H9 (cell line): ENCODE measurements around the gene PTGER4. TPM values are rescaled to one million over a fixed set of nuclear protein-coding genes. Genes with fewer than 3 reads are reported as not detected.

Source experiments
- DNase-seq: peaks from one replicate; pipeline ENCODE4 v3.0.0-alpha.2; 2017
- H2AFZ ChIP-seq: one replicate; pipeline ENCODE4 v1.6.1; 2013; ENCODE audit warnings: mild to moderate bottlenecking, low read length, control low read depth, moderate library complexity
- H2AK5ac ChIP-seq: 2 replicates; pipeline ENCODE4 v1.6.1; 2013; ENCODE audit warnings: low read length, control low read depth, mixed read lengths; ENCODE audit not compliant: insufficient read length
- H2BK120ac ChIP-seq: one replicate; pipeline ENCODE4 v1.6.1; 2013; ENCODE audit warnings: low read depth, mild to moderate bottlenecking, low read length, control low read depth, inconsistent platforms; ENCODE audit not compliant: poor library complexity, severe bottlenecking
- H2BK12ac ChIP-seq: 2 replicates; pipeline ENCODE4 v1.6.1; 2013; ENCODE audit warnings: low read length, control low read depth, mixed read lengths, low read depth; ENCODE audit not compliant: insufficient read length
- H2BK15ac ChIP-seq: 2 replicates; pipeline ENCODE4 v1.6.1; 2013; ENCODE audit warnings: low read depth, low read length, control low read depth
- H2BK20ac ChIP-seq: one replicate; pipeline ENCODE4 v1.6.1; 2013; ENCODE audit warnings: low read depth, mild to moderate bottlenecking, low read length, control low read depth, inconsistent platforms; ENCODE audit not compliant: poor library complexity, severe bottlenecking
- H2BK5ac ChIP-seq: 2 replicates; pipeline ENCODE4 v1.6.1; 2013; ENCODE audit warnings: low read length, control low read depth, mixed read lengths; ENCODE audit not compliant: insufficient read length
- H3K14ac ChIP-seq: 2 replicates; pipeline ENCODE4 v1.6.1; 2013; ENCODE audit warnings: low read length, control low read depth; ENCODE audit not compliant: insufficient read depth
- H3K18ac ChIP-seq: 2 replicates; pipeline ENCODE4 v1.6.1; 2013; ENCODE audit warnings: low read depth, mild to moderate bottlenecking, mixed read lengths, low read length, control low read depth; ENCODE audit not compliant: insufficient read length
- H3K23ac ChIP-seq: 2 replicates; pipeline ENCODE4 v1.6.1; 2013; ENCODE audit warnings: low read length, control low read depth, mixed read lengths, low read depth; ENCODE audit not compliant: insufficient read length
- H3K23me2 ChIP-seq: 2 replicates; pipeline ENCODE4 v1.6.1; 2013; ENCODE audit warnings: low read depth, mild to moderate bottlenecking, mixed read lengths, low read length, control low read depth; ENCODE audit not compliant: insufficient read length, poor library complexity, severe bottlenecking
- H3K27ac ChIP-seq: 2 replicates; pipeline ENCODE4 v1.5.1; 2013; ENCODE audit warnings: low read length, control low read depth, mixed read lengths, low read depth; ENCODE audit not compliant: insufficient read length
- H3K27me3 ChIP-seq: 2 replicates; pipeline ENCODE4 v1.6.1; 2013; ENCODE audit warnings: low read length, control low read depth, inconsistent platforms; ENCODE audit not compliant: insufficient read depth
- H3K4ac ChIP-seq: 2 replicates; pipeline ENCODE4 v1.6.1; 2013; ENCODE audit warnings: low read depth, mild to moderate bottlenecking, control low read depth, inconsistent platforms, low read length, moderate library complexity
- H3K4me1 ChIP-seq: 2 replicates; pipeline ENCODE4 v1.6.1; 2013; ENCODE audit warnings: low read length, control low read depth, inconsistent platforms; ENCODE audit not compliant: insufficient read depth
- H3K4me2 ChIP-seq: 2 replicates; pipeline ENCODE4 v1.6.1; 2013; ENCODE audit warnings: low read length, control low read depth, mixed read lengths; ENCODE audit not compliant: insufficient read length, insufficient read depth
- H3K56ac ChIP-seq: 2 replicates; pipeline ENCODE4 v1.6.1; 2013; ENCODE audit warnings: low read depth, mild to moderate bottlenecking, mixed read lengths, low read length, control low read depth; ENCODE audit not compliant: insufficient read length
- H3K79me1 ChIP-seq: 2 replicates; pipeline ENCODE4 v1.6.1; 2013; ENCODE audit warnings: low read depth, mild to moderate bottlenecking, moderate library complexity, low read length, control low read depth, inconsistent platforms; ENCODE audit not compliant: insufficient read depth, poor library complexity, severe bottlenecking
- H3K79me2 ChIP-seq: 2 replicates; pipeline ENCODE4 v1.6.1; 2013; ENCODE audit warnings: low read length, control low read depth, inconsistent platforms; ENCODE audit not compliant: insufficient read depth
- H3K9ac ChIP-seq: 2 replicates; pipeline ENCODE4 v1.6.1; 2013; ENCODE audit warnings: low read length, control low read depth, mixed read lengths; ENCODE audit not compliant: insufficient read length; ENCODE audit errors: extremely low read depth
- H3K9me3 ChIP-seq: one replicate; pipeline ENCODE4 v1.6.1; 2013; ENCODE audit warnings: low read depth, low read length, inconsistent platforms; ENCODE audit not compliant: control insufficient read depth
- H3T11ph ChIP-seq: one replicate; pipeline ENCODE4 v1.6.1; 2013; ENCODE audit warnings: mild to moderate bottlenecking, low read length, control low read depth, inconsistent platforms
- H4K20me1 ChIP-seq: one replicate; pipeline ENCODE4 v1.6.1; 2013; ENCODE audit not compliant: control insufficient read depth, insufficient read length, insufficient read depth
- H4K5ac ChIP-seq: 2 replicates; pipeline ENCODE4 v1.6.1; 2013; ENCODE audit warnings: low read depth, mild to moderate bottlenecking, mixed read lengths, low read length, control low read depth; ENCODE audit not compliant: insufficient read length
- H4K8ac ChIP-seq: replicated peaks from 2 replicates; pipeline ENCODE4 v1.6.1; 2013; ENCODE audit warnings: low read length, control low read depth, mixed read lengths, low read depth; ENCODE audit not compliant: insufficient read length
- H4K91ac ChIP-seq: 2 replicates; pipeline ENCODE4 v1.6.1; 2013; ENCODE audit warnings: low read depth, mild to moderate bottlenecking, moderate library complexity, mixed read lengths, low read length, control low read depth; ENCODE audit not compliant: insufficient read length
- H3K27ac Mint-ChIP-seq, 3 experiments: 2 replicates in 2 of 3; 3 replicates in 1 of 3; pipeline ENCODE4 v1.8.0; 2020 to 2021; ENCODE audit warnings: mixed read lengths in 3 of 3, mild to moderate bottlenecking in 1 of 3, moderate library complexity in 1 of 3
- H3K27me3 Mint-ChIP-seq: 2 replicates; pipeline ENCODE4 v1.8.0; 2021; ENCODE audit warnings: low read depth, mild to moderate bottlenecking, moderate library complexity, mixed read lengths
- H3K36me3 Mint-ChIP-seq, 3 experiments: 2 replicates in 2 of 3; 3 replicates in 1 of 3; pipeline ENCODE4 v1.8.0; 2020 to 2021; ENCODE audit warnings: low read depth in 3 of 3, mixed read lengths in 3 of 3; ENCODE audit not compliant: insufficient read depth in 1 of 3
- H3K4me1 Mint-ChIP-seq, 2 experiments: 2 replicates each; pipeline ENCODE4 v1.8.0; 2020; ENCODE audit warnings: mixed read lengths in 2 of 2
- H3K4me3 Mint-ChIP-seq, 2 experiments: 2 replicates in 1 of 2; 3 replicates in 1 of 2; pipeline ENCODE4 v1.8.0; 2020 to 2021; ENCODE audit warnings: mild to moderate bottlenecking in 2 of 2, mixed read lengths in 2 of 2, moderate library complexity in 1 of 2
- H3K9me3 Mint-ChIP-seq, 2 experiments: 2 replicates in 1 of 2; 3 replicates in 1 of 2; pipeline ENCODE4 v1.8.0; 2020; ENCODE audit warnings: mild to moderate bottlenecking in 2 of 2, mixed read lengths in 2 of 2, moderate library complexity in 1 of 2
- WGBS: extraction: QIAGEN DNeasy Blood & Tissue Kit; methylation state at CpG from one replicate; pipeline ENCODE4 v1.1.7; 2013; ENCODE audit warnings: missing lambda C conversion rate, low lambda C conversion rate, mixed read lengths; ENCODE audit not compliant: insufficient read length; ENCODE audit errors: extremely low coverage; 5-methylcytosine and 5-hydroxymethylcytosine counted together
- total RNA-seq: library from RNA; stranded (reverse); gene quantifications from 2 replicates; pipeline ENCODE4 v1.2.1, GENCODE V29; 2021
- TF ChIP-seq, protein P1 (sequence below): fragments of 200-600 bp; sonication (generic); conservative IDR thresholded peaks from 3 replicates; pipeline ENCODE4 v1.8.0; 2021; ENCODE audit warnings: antibody characterized with exemption, mild to moderate bottlenecking

PTGER4 gene
- total RNA-seq, 1 experiment from 2014 or later = 0.35 TPM

DNA sequence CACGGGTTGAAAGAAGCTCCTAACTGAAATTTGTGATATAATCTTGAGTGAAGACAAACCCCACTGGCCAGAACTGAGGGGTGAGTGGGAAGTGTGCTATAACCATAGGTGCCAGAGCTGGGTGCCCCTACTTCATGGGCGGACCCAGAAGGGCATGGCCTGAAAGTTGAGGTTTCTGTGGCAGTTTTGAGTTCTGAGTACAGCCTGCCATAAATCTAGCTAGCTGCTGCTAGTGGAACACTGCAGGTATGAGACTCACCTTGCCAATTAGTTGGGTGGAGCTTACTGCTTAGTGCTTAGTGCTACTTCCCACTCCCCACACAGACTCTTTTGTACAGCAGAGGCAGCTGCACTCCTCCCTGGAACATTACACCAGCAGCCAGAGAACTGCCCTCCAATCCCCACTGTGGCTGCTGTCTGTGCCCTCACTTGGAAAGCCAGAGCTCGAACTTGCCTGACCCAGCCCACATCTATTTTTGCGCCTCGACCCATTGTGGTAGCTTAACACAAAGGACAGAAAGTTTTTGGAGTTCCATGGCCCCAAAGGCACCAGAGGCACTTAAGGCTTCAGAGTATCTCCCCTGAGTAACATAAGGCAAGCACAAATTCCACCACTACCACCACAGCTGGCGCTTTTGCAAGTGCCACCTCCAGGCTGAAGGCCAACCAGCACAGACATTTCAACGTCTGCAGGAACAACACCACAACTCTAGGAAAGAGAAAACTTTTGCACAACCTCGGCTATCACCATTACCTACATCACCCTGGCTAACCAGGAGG, 27.1 kb upstream of the PTGER4 start:
- Histone ChIP-seq H3K79me2 (no peaks in the 10 kb centered on the region), H3K27me3 (no peaks in the 10 kb centered on the region), H2BK5ac (no peak overlapping the region), H4K8ac (no peak overlapping the region), H3K14ac (no peak overlapping the region), H3T11ph (no peak overlapping the region), H4K91ac (no peak overlapping the region), H3K56ac (no peak overlapping the region), H2AFZ (no peak overlapping the region), H3K9me3 (no peaks in the 10 kb centered on the region), H4K20me1 (no peaks in the 10 kb centered on the region), H3K4ac (no peak overlapping the region), H3K18ac (no peak overlapping the region), H2BK15ac (no peak overlapping the region), H3K4me2 (no peak overlapping the region), H3K9ac (no peak overlapping the region), H3K23ac (no peak overlapping the region), H3K4me1 (no peaks in the 10 kb centered on the region), H2BK12ac (no peak overlapping the region), H3K23me2 (no peaks in the 10 kb centered on the region), H2BK120ac (no peak overlapping the region), H2BK20ac (no peak overlapping the region), H4K5ac (no peak overlapping the region), H3K79me1 (no peaks in the 10 kb centered on the region), H3K27ac (no peak overlapping the region), H2AK5ac (no peak overlapping the region)
- WGBS = no CpG with 5 or more reads among the region's 8 CpGs
- TF ChIP-seq, protein P1, sequence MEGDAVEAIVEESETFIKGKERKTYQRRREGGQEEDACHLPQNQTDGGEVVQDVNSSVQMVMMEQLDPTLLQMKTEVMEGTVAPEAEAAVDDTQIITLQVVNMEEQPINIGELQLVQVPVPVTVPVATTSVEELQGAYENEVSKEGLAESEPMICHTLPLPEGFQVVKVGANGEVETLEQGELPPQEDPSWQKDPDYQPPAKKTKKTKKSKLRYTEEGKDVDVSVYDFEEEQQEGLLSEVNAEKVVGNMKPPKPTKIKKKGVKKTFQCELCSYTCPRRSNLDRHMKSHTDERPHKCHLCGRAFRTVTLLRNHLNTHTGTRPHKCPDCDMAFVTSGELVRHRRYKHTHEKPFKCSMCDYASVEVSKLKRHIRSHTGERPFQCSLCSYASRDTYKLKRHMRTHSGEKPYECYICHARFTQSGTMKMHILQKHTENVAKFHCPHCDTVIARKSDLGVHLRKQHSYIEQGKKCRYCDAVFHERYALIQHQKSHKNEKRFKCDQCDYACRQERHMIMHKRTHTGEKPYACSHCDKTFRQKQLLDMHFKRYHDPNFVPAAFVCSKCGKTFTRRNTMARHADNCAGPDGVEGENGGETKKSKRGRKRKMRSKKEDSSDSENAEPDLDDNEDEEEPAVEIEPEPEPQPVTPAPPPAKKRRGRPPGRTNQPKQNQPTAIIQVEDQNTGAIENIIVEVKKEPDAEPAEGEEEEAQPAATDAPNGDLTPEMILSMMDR = no peak
- Mint-ChIP-seq H3K9me3 (no peaks in the 10 kb centered on the region), H3K4me3 (no peak overlapping the region), H3K4me1 (no peaks in the 10 kb centered on the region), H3K36me3 (no peaks in the 10 kb centered on the region), H3K27ac (peak overlapping the region in 2 of 3 experiments; percentile 10 to 52; a peak in 2 of 7 replicates), H3K27me3 (no peaks in the 10 kb centered on the region)
- no peak for DNase-seq
